H9 (cell line): Measurements from ENCODE around the gene DCTN3. TPM values are rescaled to one million over a fixed set of nuclear protein-coding genes. Genes with fewer than 3 reads are reported as not detected.

ENCODE experiments used
- DNase-seq: peaks from one replicate; pipeline ENCODE4 v3.0.0-alpha.2; 2017
- H2AFZ ChIP-seq: one replicate; pipeline ENCODE4 v1.6.1; 2013; ENCODE audit warnings: mild to moderate bottlenecking, low read length, control low read depth, moderate library complexity
- H2AK5ac ChIP-seq: 2 replicates; pipeline ENCODE4 v1.6.1; 2013; ENCODE audit warnings: low read length, control low read depth, mixed read lengths; ENCODE audit not compliant: insufficient read length
- H2BK120ac ChIP-seq: one replicate; pipeline ENCODE4 v1.6.1; 2013; ENCODE audit warnings: low read depth, mild to moderate bottlenecking, low read length, control low read depth, inconsistent platforms; ENCODE audit not compliant: poor library complexity, severe bottlenecking
- H2BK12ac ChIP-seq: 2 replicates; pipeline ENCODE4 v1.6.1; 2013; ENCODE audit warnings: low read length, control low read depth, mixed read lengths, low read depth; ENCODE audit not compliant: insufficient read length
- H2BK15ac ChIP-seq: 2 replicates; pipeline ENCODE4 v1.6.1; 2013; ENCODE audit warnings: low read depth, low read length, control low read depth
- H2BK20ac ChIP-seq: one replicate; pipeline ENCODE4 v1.6.1; 2013; ENCODE audit warnings: low read depth, mild to moderate bottlenecking, low read length, control low read depth, inconsistent platforms; ENCODE audit not compliant: poor library complexity, severe bottlenecking
- H2BK5ac ChIP-seq: 2 replicates; pipeline ENCODE4 v1.6.1; 2013; ENCODE audit warnings: low read length, control low read depth, mixed read lengths; ENCODE audit not compliant: insufficient read length
- H3K14ac ChIP-seq: 2 replicates; pipeline ENCODE4 v1.6.1; 2013; ENCODE audit warnings: low read length, control low read depth; ENCODE audit not compliant: insufficient read depth
- H3K18ac ChIP-seq: 2 replicates; pipeline ENCODE4 v1.6.1; 2013; ENCODE audit warnings: low read depth, mild to moderate bottlenecking, mixed read lengths, low read length, control low read depth; ENCODE audit not compliant: insufficient read length
- H3K23ac ChIP-seq: 2 replicates; pipeline ENCODE4 v1.6.1; 2013; ENCODE audit warnings: low read length, control low read depth, mixed read lengths, low read depth; ENCODE audit not compliant: insufficient read length
- H3K23me2 ChIP-seq: 2 replicates; pipeline ENCODE4 v1.6.1; 2013; ENCODE audit warnings: low read depth, mild to moderate bottlenecking, mixed read lengths, low read length, control low read depth; ENCODE audit not compliant: insufficient read length, poor library complexity, severe bottlenecking
- H3K27ac ChIP-seq: 2 replicates; pipeline ENCODE4 v1.5.1; 2013; ENCODE audit warnings: low read length, control low read depth, mixed read lengths, low read depth; ENCODE audit not compliant: insufficient read length
- H3K27me3 ChIP-seq: 2 replicates; pipeline ENCODE4 v1.6.1; 2013; ENCODE audit warnings: low read length, control low read depth, inconsistent platforms; ENCODE audit not compliant: insufficient read depth
- H3K4ac ChIP-seq: 2 replicates; pipeline ENCODE4 v1.6.1; 2013; ENCODE audit warnings: low read depth, mild to moderate bottlenecking, control low read depth, inconsistent platforms, low read length, moderate library complexity
- H3K4me1 ChIP-seq: 2 replicates; pipeline ENCODE4 v1.6.1; 2013; ENCODE audit warnings: low read length, control low read depth, inconsistent platforms; ENCODE audit not compliant: insufficient read depth
- H3K4me2 ChIP-seq: 2 replicates; pipeline ENCODE4 v1.6.1; 2013; ENCODE audit warnings: low read length, control low read depth, mixed read lengths; ENCODE audit not compliant: insufficient read length, insufficient read depth
- H3K56ac ChIP-seq: 2 replicates; pipeline ENCODE4 v1.6.1; 2013; ENCODE audit warnings: low read depth, mild to moderate bottlenecking, mixed read lengths, low read length, control low read depth; ENCODE audit not compliant: insufficient read length
- H3K79me1 ChIP-seq: 2 replicates; pipeline ENCODE4 v1.6.1; 2013; ENCODE audit warnings: low read depth, mild to moderate bottlenecking, moderate library complexity, low read length, control low read depth, inconsistent platforms; ENCODE audit not compliant: insufficient read depth, poor library complexity, severe bottlenecking
- H3K79me2 ChIP-seq: 2 replicates; pipeline ENCODE4 v1.6.1; 2013; ENCODE audit warnings: low read length, control low read depth, inconsistent platforms; ENCODE audit not compliant: insufficient read depth
- H3K9ac ChIP-seq: 2 replicates; pipeline ENCODE4 v1.6.1; 2013; ENCODE audit warnings: low read length, control low read depth, mixed read lengths; ENCODE audit not compliant: insufficient read length; ENCODE audit errors: extremely low read depth
- H3K9me3 ChIP-seq: one replicate; pipeline ENCODE4 v1.6.1; 2013; ENCODE audit warnings: low read depth, low read length, inconsistent platforms; ENCODE audit not compliant: control insufficient read depth
- H3T11ph ChIP-seq: one replicate; pipeline ENCODE4 v1.6.1; 2013; ENCODE audit warnings: mild to moderate bottlenecking, low read length, control low read depth, inconsistent platforms
- H4K20me1 ChIP-seq: one replicate; pipeline ENCODE4 v1.6.1; 2013; ENCODE audit not compliant: control insufficient read depth, insufficient read length, insufficient read depth
- H4K5ac ChIP-seq: 2 replicates; pipeline ENCODE4 v1.6.1; 2013; ENCODE audit warnings: low read depth, mild to moderate bottlenecking, mixed read lengths, low read length, control low read depth; ENCODE audit not compliant: insufficient read length
- H4K8ac ChIP-seq: replicated peaks from 2 replicates; pipeline ENCODE4 v1.6.1; 2013; ENCODE audit warnings: low read length, control low read depth, mixed read lengths, low read depth; ENCODE audit not compliant: insufficient read length
- H4K91ac ChIP-seq: 2 replicates; pipeline ENCODE4 v1.6.1; 2013; ENCODE audit warnings: low read depth, mild to moderate bottlenecking, moderate library complexity, mixed read lengths, low read length, control low read depth; ENCODE audit not compliant: insufficient read length
- H3K27ac Mint-ChIP-seq, 3 experiments: 2 replicates in 2 of 3; 3 replicates in 1 of 3; pipeline ENCODE4 v1.8.0; 2020 to 2021; ENCODE audit warnings: mixed read lengths in 3 of 3, mild to moderate bottlenecking in 1 of 3, moderate library complexity in 1 of 3
- H3K27me3 Mint-ChIP-seq: 2 replicates; pipeline ENCODE4 v1.8.0; 2021; ENCODE audit warnings: low read depth, mild to moderate bottlenecking, moderate library complexity, mixed read lengths
- H3K36me3 Mint-ChIP-seq, 3 experiments: 2 replicates in 2 of 3; 3 replicates in 1 of 3; pipeline ENCODE4 v1.8.0; 2020 to 2021; ENCODE audit warnings: low read depth in 3 of 3, mixed read lengths in 3 of 3; ENCODE audit not compliant: insufficient read depth in 1 of 3
- H3K4me1 Mint-ChIP-seq, 2 experiments: 2 replicates each; pipeline ENCODE4 v1.8.0; 2020; ENCODE audit warnings: mixed read lengths in 2 of 2
- H3K4me3 Mint-ChIP-seq, 2 experiments: 2 replicates in 1 of 2; 3 replicates in 1 of 2; pipeline ENCODE4 v1.8.0; 2020 to 2021; ENCODE audit warnings: mild to moderate bottlenecking in 2 of 2, mixed read lengths in 2 of 2, moderate library complexity in 1 of 2
- H3K9me3 Mint-ChIP-seq, 2 experiments: 2 replicates in 1 of 2; 3 replicates in 1 of 2; pipeline ENCODE4 v1.8.0; 2020; ENCODE audit warnings: mild to moderate bottlenecking in 2 of 2, mixed read lengths in 2 of 2, moderate library complexity in 1 of 2
- CTCF ChIP-seq: fragments of 200-600 bp; sonication (generic); conservative IDR thresholded peaks from 3 replicates; pipeline ENCODE4 v1.8.0; 2021; ENCODE audit warnings: antibody characterized with exemption, mild to moderate bottlenecking
- WGBS: extraction: QIAGEN DNeasy Blood & Tissue Kit; methylation state at CpG from one replicate; pipeline ENCODE4 v1.1.7; 2013; ENCODE audit warnings: missing lambda C conversion rate, low lambda C conversion rate, mixed read lengths; ENCODE audit not compliant: insufficient read length; ENCODE audit errors: extremely low coverage; 5-methylcytosine and 5-hydroxymethylcytosine counted together
- total RNA-seq: library from RNA; stranded (reverse); gene quantifications from 2 replicates; pipeline ENCODE4 v1.2.1, GENCODE V29; 2021

Gene DCTN3
- total RNA-seq, 1 experiment from 2014 or later: 40.0 TPM

- Histone ChIP-seq H2BK20ac (no peak overlapping the region), H3K9ac (no peak overlapping the region), H4K5ac (no peak overlapping the region), H2BK5ac (no peak overlapping the region), H3K79me1 (no peaks in the 10 kb centered on the region), H3K9me3 (no peaks in the 10 kb centered on the region), H3K56ac (no peak overlapping the region), H3K23me2 (peaks cover 10% of the 10 kb centered on the region), H4K20me1 (no peaks in the 10 kb centered on the region), H3K79me2 (no peaks in the 10 kb centered on the region), H4K91ac (no peak overlapping the region), H3K27me3 (no peaks in the 10 kb centered on the region), H2BK15ac (no peak overlapping the region), H2BK120ac (no peak overlapping the region), H3K27ac (no peak overlapping the region), H3K4me2 (no peak overlapping the region), H3K14ac (no peak overlapping the region; the same call in 1 of the 2 replicates), H2AK5ac (no peak overlapping the region), H3K23ac (no peak overlapping the region), H4K8ac (no peak overlapping the region), H3K4ac (no peak overlapping the region), H3T11ph (no peak overlapping the region), H3K18ac (no peak overlapping the region), H3K4me1 (no peaks in the 10 kb centered on the region; the same call in 1 of the 2 replicates), H2BK12ac (no peak overlapping the region), H2AFZ (no peak overlapping the region)
- H3K4me1 Mint-ChIP-seq: peaks cover 8 to 14% of the 10 kb centered on the region in 2 experiments
- no peak overlapping the region for H3K4me3 Mint-ChIP-seq
- peaks cover 10% of the 10 kb centered on the region for H3K27me3 Mint-ChIP-seq
- no peaks in the 10 kb centered on the region for H3K9me3 Mint-ChIP-seq
- no peaks in the 10 kb centered on the region for H3K36me3 Mint-ChIP-seq
- no peak overlapping the region for H3K27ac Mint-ChIP-seq
- TF ChIP-seq CTCF: no peak
- no peak for DNase-seq
- WGBS: no CpG with 5 or more reads among the region's 2 CpGs
These were observed 13.0 kb downstream of the DCTN3 start for GRCh38 chr9:34607331-34607730.
